Muscle layer of colon (tissue), 2 donors: ENCODE measurements around the gene VPS37B.

Experiments
- H3K27ac ChIP-seq: one replicate; pipeline ENCODE4 v1.7.0; 2013; ENCODE audit warnings: low read depth, mild to moderate bottlenecking, low read length, moderate library complexity
- H3K27me3 ChIP-seq, 2 donors: one replicate each; pipeline ENCODE4 v1.7.0; 2013; ENCODE audit warnings: low read length in 2 of 2, mild to moderate bottlenecking in 2 of 2; ENCODE audit not compliant: insufficient read depth in 2 of 2, control insufficient read depth in 1 of 2
- H3K36me3 ChIP-seq: one replicate; pipeline ENCODE4 v1.7.0; 2013; ENCODE audit warnings: mild to moderate bottlenecking, low read length; ENCODE audit not compliant: insufficient read depth
- H3K4me1 ChIP-seq: one replicate; pipeline ENCODE4 v1.7.0; 2013; ENCODE audit warnings: mild to moderate bottlenecking, low read length; ENCODE audit not compliant: insufficient read depth
- H3K4me3 ChIP-seq, 2 donors: one replicate each; pipeline ENCODE4 v1.7.0; 2013; ENCODE audit warnings: low read length in 2 of 2, low read depth in 1 of 2, mild to moderate bottlenecking in 1 of 2, moderate library complexity in 1 of 2
- H3K9ac ChIP-seq: one replicate; pipeline ENCODE4 v1.7.0; 2013; ENCODE audit warnings: low read length
- H3K9me3 ChIP-seq: one replicate; pipeline ENCODE4 v1.7.0; 2013; ENCODE audit warnings: mild to moderate bottlenecking, low read length
- donor health status: abdominal sarcoma.
- donor health status: Adenocarcinoma of cecum.

The VPS37B gene

DNA sequence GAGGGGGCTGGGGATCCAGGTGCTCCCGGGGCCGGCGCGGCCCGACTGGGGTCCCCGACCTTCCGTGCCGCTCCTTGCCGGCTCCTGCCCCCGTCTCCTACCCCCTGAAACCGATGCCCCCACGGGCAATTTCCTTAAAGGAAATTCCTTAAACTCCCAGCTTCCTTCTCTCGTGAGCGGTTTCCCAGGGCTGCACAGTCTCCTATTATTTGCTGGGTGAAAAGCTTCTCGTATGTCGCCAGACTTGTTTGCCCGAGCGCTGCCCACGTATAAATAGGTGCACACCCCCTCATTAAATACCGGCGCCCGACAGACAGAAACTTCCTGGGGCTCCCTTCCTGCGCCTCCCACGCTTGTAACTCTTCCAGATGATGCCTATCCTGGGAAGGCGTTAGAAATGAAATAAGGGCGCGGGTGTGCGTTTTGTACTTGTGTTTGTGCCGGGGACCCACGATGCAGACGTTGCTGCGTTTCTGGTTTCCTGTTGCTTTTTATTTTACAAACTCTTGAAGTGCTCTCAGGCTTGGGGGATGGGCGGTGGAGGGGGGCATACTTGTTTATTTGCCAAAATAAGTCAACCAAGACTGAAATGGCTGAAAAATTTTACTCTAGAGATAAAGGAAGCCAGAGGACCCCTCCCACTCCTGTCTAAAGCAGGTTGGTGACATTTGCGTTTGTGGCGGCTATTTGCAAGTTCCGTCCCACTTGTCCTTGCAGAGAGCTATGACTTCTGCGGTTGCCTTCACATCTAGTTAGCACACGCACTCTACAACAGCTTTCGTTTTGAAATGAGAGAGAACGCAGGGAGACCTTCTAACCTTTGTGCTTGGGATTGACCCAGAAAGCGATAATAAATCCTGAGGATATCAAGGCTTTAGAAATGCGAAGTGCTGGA lies 59.6 kb downstream of the VPS37B start:
- Histone ChIP-seq H3K9me3 (no peaks in the 10 kb centered on the region), H3K27ac (no peak overlapping the region), H3K9ac (peak overlapping the region; percentile 13), H3K4me3 (peak overlapping the region; percentile 38 to 66), H3K4me1 (peaks cover 8% of the 10 kb centered on the region), H3K27me3 (peaks cover 0 to 9% of the 10 kb centered on the region in 2 donors), H3K36me3 (no peaks in the 10 kb centered on the region)

DNA sequence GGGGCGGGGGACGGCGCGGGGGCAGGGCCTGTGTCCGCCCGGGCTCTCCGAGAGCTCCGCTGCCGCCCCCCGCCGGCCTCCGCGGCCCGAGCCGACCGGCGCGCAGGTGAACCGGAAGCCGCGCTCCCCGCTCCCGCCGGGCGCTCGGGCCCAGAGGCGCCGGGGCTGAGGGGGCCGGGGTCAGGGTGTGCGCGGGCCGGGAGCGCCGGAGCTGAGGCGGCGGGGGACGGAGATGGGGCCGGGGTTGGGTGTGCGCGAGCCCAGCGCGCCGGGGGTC lies 60.2 kb downstream of the VPS37B start:
- H3K27ac ChIP-seq: no peak overlapping the region
- peaks cover 8% of the 10 kb centered on the region for H3K4me1 ChIP-seq
- no peaks in the 10 kb centered on the region for H3K36me3 ChIP-seq
- H3K27me3 ChIP-seq: peaks cover 0 to 9% of the 10 kb centered on the region in 2 donors
- H3K4me3 ChIP-seq: peak overlapping the region; percentile 12 to 66
- H3K9ac ChIP-seq: no peak overlapping the region
- H3K9me3 ChIP-seq: no peaks in the 10 kb centered on the region

DNA sequence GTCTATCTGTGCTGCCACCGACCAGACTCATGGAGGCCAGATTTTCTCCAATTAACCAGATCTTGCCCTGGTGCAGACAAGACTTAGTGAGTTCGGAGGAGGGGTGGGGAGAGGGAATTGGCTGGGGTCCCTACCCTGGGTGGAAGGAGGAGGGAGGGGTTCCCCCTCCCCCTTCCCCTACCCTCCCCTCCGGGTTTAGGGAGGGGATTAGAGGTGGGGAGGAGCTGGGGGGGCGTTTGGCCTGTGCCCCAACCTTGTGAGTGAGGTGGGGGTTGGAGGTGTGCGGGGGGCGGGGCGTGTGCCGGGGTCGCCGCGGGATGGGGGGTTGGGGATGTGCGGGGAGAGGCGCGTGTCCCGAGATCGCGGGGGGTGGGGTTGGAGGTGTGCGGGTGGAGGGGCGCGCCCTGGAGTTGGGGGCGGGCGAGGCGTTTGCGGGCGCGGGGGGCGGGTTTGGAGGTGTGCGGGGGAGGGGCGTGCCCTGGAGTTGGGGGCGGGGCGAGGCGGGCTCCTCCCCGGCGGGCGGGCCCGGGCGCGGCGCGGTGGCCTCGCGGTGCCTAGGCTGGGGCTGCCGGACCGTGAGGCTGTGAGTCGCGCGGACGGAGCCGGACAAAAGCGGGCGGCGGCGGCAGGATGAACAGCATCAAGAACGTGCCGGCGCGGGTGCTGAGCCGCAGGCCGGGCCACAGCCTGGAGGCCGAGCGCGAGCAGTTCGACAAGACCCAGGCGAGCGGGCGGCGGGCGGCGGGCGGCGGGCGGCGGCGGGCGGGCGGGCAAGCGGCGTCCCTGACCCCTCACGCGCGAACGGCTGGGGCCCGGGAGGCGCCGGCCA lies 60.8 kb downstream of the VPS37B start, which contains the start of gene HIP1R:
Gene HIP1R (plus strand): TSS at position 537 of the 829 bp plus-strand sequence. CDS start 94 bp downstream, at position 631.
- H3K27me3 ChIP-seq: peaks cover 0 to 9% of the 10 kb centered on the region in 2 donors
- H3K36me3 ChIP-seq: no peaks in the 10 kb centered on the region
- H3K9me3 ChIP-seq: no peaks in the 10 kb centered on the region
- peak within 1 kb of the TSS; percentile 13 for H3K9ac ChIP-seq
- H3K27ac ChIP-seq: no peak within 1 kb of the TSS
- H3K4me1 ChIP-seq: peaks cover 8% of the 10 kb centered on the region
- peak within 1 kb of the TSS; percentile 14 to 66 for H3K4me3 ChIP-seq

DNA sequence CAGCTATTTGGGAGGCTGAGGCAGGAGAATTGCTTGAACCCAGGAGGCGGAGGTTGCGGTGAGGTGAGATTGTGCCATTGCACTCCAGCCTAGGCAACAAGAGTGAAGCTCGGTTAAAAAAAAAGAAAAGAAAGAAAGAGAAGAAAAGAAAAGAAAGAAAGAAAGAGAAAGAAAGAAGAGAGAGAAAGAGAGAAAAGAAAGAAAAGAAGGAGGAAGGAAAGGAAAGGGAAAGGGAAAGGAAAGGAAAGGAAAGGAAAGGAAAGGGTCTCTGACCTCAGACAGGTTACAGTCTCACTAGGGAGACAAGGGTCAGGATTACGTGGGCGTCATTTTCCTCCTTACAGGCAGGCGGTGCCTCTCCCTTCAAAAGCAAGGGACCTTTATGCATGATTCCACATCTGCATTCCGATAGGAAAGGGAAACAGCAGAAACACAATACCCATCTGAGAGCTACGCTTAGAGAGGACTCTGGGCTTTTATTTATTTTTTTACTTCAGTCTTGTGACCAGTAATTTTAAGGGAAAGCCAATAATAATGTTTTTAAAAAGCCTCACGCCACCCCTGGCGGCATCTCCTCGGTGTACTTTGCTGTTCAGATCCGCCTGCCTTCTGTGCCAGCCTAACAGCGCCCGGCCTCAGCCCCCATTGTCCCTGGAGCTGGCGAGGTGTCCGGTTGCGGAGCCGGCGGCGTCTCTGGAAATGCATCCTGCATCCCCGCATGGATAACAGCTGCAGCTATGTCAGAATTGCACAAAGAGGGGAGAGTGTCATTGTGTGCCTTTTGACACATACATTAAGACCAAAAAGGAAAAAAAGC lies 61.6 kb downstream of the VPS37B start:
- Histone ChIP-seq H3K27ac (no peak overlapping the region), H3K36me3 (no peaks in the 10 kb centered on the region), H3K27me3 (peaks cover 0 to 9% of the 10 kb centered on the region in 2 donors), H3K9me3 (no peaks in the 10 kb centered on the region), H3K4me1 (peaks cover 8% of the 10 kb centered on the region), H3K4me3 (peak overlapping the region; percentile 14 to 58), H3K9ac (no peak overlapping the region)

DNA sequence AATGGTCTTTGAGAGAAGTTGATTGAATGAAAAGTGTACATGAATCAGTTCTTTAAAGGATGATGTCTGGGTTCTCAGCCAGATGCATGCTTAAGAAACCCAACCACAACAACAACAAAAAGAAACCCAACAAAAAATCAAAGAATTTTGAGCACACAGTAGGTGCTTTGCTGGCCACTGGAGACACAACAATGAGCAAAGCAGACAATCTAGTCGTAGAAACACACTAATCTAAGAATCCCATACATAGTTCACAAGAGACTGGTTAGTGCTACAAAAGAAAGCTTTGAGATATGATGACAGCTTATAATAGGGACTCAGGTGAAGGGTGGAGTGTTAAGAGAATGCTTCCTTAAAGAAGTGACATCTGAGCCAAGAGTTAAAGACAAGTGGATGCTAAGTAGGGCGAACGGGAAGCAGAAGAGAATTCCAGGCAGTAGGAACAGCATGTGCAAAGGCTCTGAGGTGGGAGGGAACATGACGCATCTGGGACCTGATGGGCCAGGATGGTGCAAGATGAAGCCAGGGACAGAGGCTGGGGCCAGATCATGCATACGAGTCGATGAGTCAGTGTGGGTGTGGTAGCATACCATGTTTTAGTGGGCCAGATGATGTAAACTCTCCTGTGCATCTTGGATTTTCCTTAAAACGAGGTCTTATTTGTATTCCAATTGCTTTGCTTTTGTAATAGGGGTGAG lies 65.3 kb downstream of the VPS37B start:
- Histone ChIP-seq H3K36me3 (no peaks in the 10 kb centered on the region), H3K27me3 (no peaks in the 10 kb centered on the region), H3K4me3 (no peak overlapping the region), H3K9me3 (no peaks in the 10 kb centered on the region), H3K27ac (no peak overlapping the region), H3K4me1 (no peaks in the 10 kb centered on the region), H3K9ac (no peak overlapping the region)

DNA sequence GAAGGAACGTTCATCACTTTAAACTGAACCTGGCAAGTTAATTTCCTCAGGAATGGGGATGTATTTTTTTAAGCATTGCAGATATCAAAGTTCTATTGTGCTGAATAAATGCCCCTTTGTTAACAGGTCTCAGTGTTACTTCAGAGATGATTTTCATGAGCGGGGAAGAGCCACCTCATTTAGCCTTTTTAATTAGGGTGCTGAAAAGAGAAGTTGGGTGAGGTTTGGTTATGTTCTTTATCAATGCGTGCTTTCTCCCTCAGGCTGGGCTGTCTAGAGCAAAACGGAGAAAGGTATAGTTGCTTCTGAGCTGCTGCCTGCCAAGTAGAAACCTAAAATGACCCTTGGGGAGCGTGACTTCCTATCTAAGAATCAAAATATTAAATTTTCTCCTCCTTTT lies 68.7 kb downstream of the VPS37B start:
- Histone ChIP-seq H3K27ac (no peak overlapping the region), H3K4me1 (no peaks in the 10 kb centered on the region), H3K4me3 (no peak overlapping the region), H3K9me3 (no peaks in the 10 kb centered on the region), H3K27me3 (no peaks in the 10 kb centered on the region), H3K9ac (no peak overlapping the region), H3K36me3 (no peaks in the 10 kb centered on the region)

DNA sequence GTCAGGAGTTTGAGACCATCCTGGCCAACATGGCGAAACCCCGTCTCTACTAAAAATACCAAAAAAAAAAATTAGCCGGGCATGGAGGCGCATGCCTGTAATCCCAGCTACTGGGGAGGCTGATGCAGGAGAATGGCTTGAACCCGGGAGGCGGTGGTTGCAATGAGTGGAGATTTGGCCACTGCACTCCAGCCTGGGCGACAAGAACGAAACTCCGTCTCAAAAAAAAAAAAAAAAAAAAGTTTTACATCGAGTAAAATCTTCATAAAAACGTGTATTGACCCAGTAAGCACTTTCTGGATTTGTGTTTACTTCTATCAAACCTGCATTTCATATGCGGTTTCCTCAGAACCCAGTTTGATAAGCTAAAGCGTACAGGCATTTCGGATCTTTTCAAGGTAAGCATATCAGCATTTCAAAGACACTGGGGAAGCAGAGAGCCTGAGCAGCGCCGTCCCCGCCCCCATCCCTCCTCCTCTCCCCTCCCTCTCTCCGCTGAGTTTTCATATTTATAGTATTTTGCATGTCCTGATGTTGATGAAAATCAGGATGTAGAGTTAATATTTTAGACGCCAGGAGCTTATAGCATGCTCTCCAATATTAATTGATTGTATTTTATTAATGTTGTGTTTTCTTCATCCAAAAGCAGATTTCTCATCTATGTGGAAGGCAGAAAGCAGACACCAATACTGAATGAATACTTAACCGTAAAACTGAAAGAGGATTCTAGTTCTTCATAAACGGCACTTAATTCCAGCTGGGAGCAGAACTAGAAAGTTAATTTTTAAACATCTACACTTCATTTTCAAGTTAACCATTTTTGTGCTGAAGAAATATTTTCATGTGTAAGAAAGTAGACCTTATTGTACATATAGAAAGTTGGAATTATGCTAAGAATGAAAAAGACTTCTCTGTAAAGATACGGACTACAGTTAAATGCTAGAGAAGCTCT lies 69.9 kb downstream of the VPS37B start:
- Histone ChIP-seq H3K9ac (no peak overlapping the region), H3K4me1 (no peaks in the 10 kb centered on the region), H3K27ac (no peak overlapping the region), H3K9me3 (no peaks in the 10 kb centered on the region), H3K4me3 (peak overlapping the region; percentile 23 to 41), H3K27me3 (no peaks in the 10 kb centered on the region), H3K36me3 (no peaks in the 10 kb centered on the region)

DNA sequence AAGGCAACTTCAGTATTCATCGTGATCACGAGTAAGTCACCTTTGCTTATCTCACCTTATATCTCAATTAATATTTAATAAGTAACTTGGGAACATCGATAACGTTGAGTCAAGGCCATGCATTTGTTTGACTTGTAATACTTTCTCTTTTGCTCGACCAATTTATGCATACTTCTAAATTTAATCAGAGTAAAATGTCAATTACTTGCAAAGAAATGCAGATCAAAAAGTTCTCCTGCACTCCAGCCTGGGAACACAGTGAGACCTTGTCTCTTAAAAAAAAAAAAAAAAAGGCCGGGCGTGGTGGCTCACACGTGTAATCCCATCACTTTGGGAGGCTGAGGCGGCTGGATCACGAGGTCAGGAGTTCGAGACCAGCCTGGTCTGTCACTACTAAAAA lies 72.5 kb downstream of the VPS37B start:
- H3K4me3 ChIP-seq: no peak overlapping the region
- H3K36me3 ChIP-seq: no peaks in the 10 kb centered on the region
- no peaks in the 10 kb centered on the region for H3K27me3 ChIP-seq

DNA sequence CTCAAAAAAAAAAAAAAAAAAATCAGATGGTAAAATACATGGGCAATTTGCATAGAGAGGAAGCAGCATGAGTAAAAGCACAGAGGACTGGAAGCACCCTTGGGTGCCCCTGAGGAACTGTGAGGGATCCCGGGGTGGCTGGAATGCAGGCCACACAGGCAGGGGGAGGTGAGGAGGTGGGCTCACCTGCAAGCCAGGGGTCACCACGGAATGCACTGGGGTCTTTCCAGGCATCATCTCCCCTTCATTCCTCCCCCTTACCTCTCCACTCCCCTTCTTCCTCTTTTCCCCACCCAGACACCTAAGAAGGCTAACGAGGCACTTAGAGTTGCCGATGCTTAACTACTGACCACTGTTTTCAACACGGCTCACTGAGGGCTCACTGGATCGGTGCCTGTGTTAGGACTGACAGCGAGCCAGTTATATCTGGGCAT lies 75.1 kb downstream of the VPS37B start:
- Histone ChIP-seq H3K4me1 (no peaks in the 10 kb centered on the region), H3K4me3 (no peak overlapping the region), H3K27ac (no peak overlapping the region), H3K36me3 (no peaks in the 10 kb centered on the region), H3K9me3 (no peaks in the 10 kb centered on the region), H3K27me3 (no peaks in the 10 kb centered on the region), H3K9ac (no peak overlapping the region)

More for the DNA sequence above, 72.5 kb downstream of the VPS37B start:
- H3K9ac ChIP-seq: no peak overlapping the region
- no peaks in the 10 kb centered on the region for H3K9me3 ChIP-seq
- no peaks in the 10 kb centered on the region for H3K4me1 ChIP-seq
- no peak overlapping the region for H3K27ac ChIP-seq

DNA sequence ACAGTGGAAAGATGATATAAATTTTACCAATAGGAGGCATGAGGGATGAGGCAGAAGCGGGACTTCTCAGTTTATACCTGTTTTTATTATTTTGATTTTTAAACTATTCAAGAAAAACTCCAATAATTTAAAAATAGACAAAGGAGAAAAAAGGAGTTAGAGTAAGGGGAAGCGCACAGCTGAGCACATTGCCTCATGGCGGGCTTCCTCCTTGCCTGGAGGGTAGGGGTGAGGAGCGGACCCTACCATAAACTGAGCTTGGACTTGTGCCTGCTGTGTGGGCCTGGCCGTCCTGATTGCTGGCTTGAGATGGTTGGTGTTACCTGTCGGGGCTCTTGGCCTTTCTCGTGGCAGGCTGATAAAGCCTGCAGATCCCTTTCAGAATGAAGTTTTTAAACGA lies 75.8 kb downstream of the VPS37B start:
- no peak overlapping the region for H3K4me3 ChIP-seq
- no peak overlapping the region for H3K27ac ChIP-seq
- no peaks in the 10 kb centered on the region for H3K27me3 ChIP-seq
- no peaks in the 10 kb centered on the region for H3K9me3 ChIP-seq
- no peaks in the 10 kb centered on the region for H3K4me1 ChIP-seq
- no peak overlapping the region for H3K9ac ChIP-seq
- H3K36me3 ChIP-seq: no peaks in the 10 kb centered on the region
